Uterus (tissue), 2 donors: ENCODE results near the gene ZBTB3.
"Not testable (repeated sequence)": the region's sequence is repeated elsewhere in the genome, so short reads cannot be mapped to it uniquely, and the experiment has no call there.

Experiments
- CTCF ChIP-seq, 4 experiments: fragments of 200-600 bp in 2 of 4; fragments of 450-650 bp in 2 of 4; sonication (generic) in 2 of 4; IDR thresholded peaks; one replicate each; pipeline ENCODE4 v1.5.1; 2016 to 2019; ENCODE audit warnings: antibody characterized with exemption in 4 of 4, mild to moderate bottlenecking in 2 of 4, moderate library complexity in 1 of 4
- POLR2A ChIP-seq, 2 donors: fragments of 450-650 bp; IDR thresholded peaks; one replicate each; pipeline ENCODE4 v1.6.1; 2016; ENCODE audit warnings: antibody characterized with exemption in 2 of 2, mild to moderate bottlenecking in 1 of 2, moderate library complexity in 1 of 2

- TF ChIP-seq CTCF, POLR2A (IDR thresholded peaks at IDR 0.05): not testable (repeated sequence)
Measured at GRCh38 chr11:62760867-62761227, 6.9 kb upstream of the ZBTB3 start.
